ENCODE measurements around the gene MYO9B. TPM values are rescaled to one million over a fixed set of nuclear protein-coding genes. Genes with fewer than 3 reads are reported as not detected.

Gene MYO9B
- total RNA-seq, 1 experiment from 2014 or later = 58.6 TPM

GRCh38 chr19:17080440-17080801 is 4.8 kb downstream of the MYO9B start:
- no peak overlapping the region for H2AFZ ChIP-seq (ENCODE audit: low read length)
- H3K27me3 ChIP-seq (ENCODE audit: insufficient read depth, low read length) = no peaks in the 10 kb centered on the region
- no peak overlapping the region for H2BK120ac ChIP-seq (ENCODE audit: low read depth, low read length, poor library complexity, severe bottlenecking)
- H3K9ac ChIP-seq (ENCODE audit: extremely low read depth, insufficient read length, low read length) = no peak overlapping the region
- H3K23me2 ChIP-seq (ENCODE audit: insufficient read length, low read depth, low read length, poor library complexity, severe bottlenecking) = peaks cover 3% of the 10 kb centered on the region
- H3K4me1 ChIP-seq (ENCODE audit: insufficient read depth, low read length) = 0 out of 2 replicates have a peak, but pooled peaks cover 5% of the 10 kb centered on the region
- Mint-ChIP-seq H3K27ac (peak overlapping the region in 1 of 3 experiments; percentile 67; a peak in 3 of 7 replicates), H3K4me1 (peaks cover 31 to 38% of the 10 kb centered on the region in 2 experiments), H3K27me3 (ENCODE audit: low read depth) (no peaks in the 10 kb centered on the region; the same call in 1 of the 2 replicates), H3K9me3 (no peaks in the 10 kb centered on the region), H3K4me3 (no peak overlapping the region), H3K36me3 (ENCODE audit: insufficient read depth in 1 of 3, low read depth in 3 of 3) (peaks cover 0 to 3% (median 0%) of the 10 kb centered on the region in 3 experiments; a peak in 2 of 7 replicates)
- no peak overlapping the region for H4K91ac ChIP-seq (ENCODE audit: insufficient read length, low read depth, low read length)
- no peak overlapping the region for H2AK5ac ChIP-seq (ENCODE audit: insufficient read length, low read length)
- H3K23ac ChIP-seq (ENCODE audit: insufficient read length, low read depth, low read length) = no peak overlapping the region
- H4K20me1 ChIP-seq (ENCODE audit: control insufficient read depth, insufficient read depth, insufficient read length) = no peaks in the 10 kb centered on the region
- H4K5ac ChIP-seq (ENCODE audit: insufficient read length, low read depth, low read length) = no peak overlapping the region
- no peak overlapping the region for H2BK20ac ChIP-seq (ENCODE audit: low read depth, low read length, poor library complexity, severe bottlenecking)
- peaks cover 5% of the 10 kb centered on the region for H3K79me1 ChIP-seq (ENCODE audit: insufficient read depth, low read depth, low read length, poor library complexity, severe bottlenecking)
- no peak overlapping the region for H3K4ac ChIP-seq (ENCODE audit: low read depth, low read length)
- WGBS (ENCODE audit: extremely low coverage, insufficient read length, low lambda C conversion rate) = no CpG with 5 or more reads among the region's 4 CpGs
- H3K56ac ChIP-seq (ENCODE audit: insufficient read length, low read depth, low read length) = no peak overlapping the region
- peaks cover 18% of the 10 kb centered on the region; the same call in 1 of the 2 replicates for H3K79me2 ChIP-seq (ENCODE audit: insufficient read depth, low read length)
- no peak overlapping the region for H3T11ph ChIP-seq (ENCODE audit: low read length)
- DNase-seq = no peak
- H4K8ac ChIP-seq (replicated peaks; ENCODE audit: insufficient read length, low read depth, low read length) = no peak overlapping the region
- H2BK15ac ChIP-seq (ENCODE audit: low read depth, low read length) = no peak overlapping the region
- H3K4me2 ChIP-seq (ENCODE audit: insufficient read depth, insufficient read length, low read length) = no peak overlapping the region
- no peak overlapping the region for H3K27ac ChIP-seq (ENCODE audit: insufficient read length, low read depth, low read length)
- no peak overlapping the region for H2BK12ac ChIP-seq (ENCODE audit: insufficient read length, low read depth, low read length)
- no peak for TF ChIP-seq CTCF (conservative IDR thresholded peaks at IDR 0.05)
- no peaks in the 10 kb centered on the region for H3K9me3 ChIP-seq (ENCODE audit: control insufficient read depth, low read depth, low read length)
- H2BK5ac ChIP-seq (ENCODE audit: insufficient read length, low read length) = no peak overlapping the region
- H3K14ac ChIP-seq (ENCODE audit: insufficient read depth, low read length) = no peak overlapping the region
- no peak overlapping the region for H3K18ac ChIP-seq (ENCODE audit: insufficient read length, low read depth, low read length)
